Measurements from ENCODE around the gene P2RX4.

DNA sequence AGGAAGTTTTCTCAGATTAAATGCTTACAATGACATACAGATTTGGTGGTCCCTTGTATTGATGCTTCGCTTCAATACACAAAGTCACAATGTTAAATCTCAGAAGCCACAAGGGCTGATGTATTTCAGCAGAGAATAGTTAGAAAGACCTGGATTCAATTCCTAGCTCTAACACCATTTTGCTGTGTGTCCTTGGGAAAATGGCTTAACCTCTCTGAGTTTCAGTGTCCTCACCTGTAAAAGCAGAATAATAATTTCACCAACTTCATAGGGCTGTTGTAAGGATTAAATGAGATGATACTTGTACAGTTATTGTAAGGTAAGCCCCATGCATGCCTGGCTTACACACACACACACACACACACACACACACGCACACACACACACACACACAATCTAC is 46.9 kb upstream of the P2RX4 start:
- TF ChIP-seq SUZ12 (IDR thresholded peaks at IDR 0.05; ENCODE audit: extremely low read depth, insufficient read depth, insufficient read length), result no peak
- TF ChIP-seq YY1 (IDR thresholded peaks at IDR 0.05; ENCODE audit: insufficient read depth, insufficient read length), result no peak
- no peak for TF ChIP-seq ZNF274 (IDR thresholded peaks at IDR 0.05; ENCODE audit: low read depth, low read length)
